Adrenal gland (tissue), 5 donors: ENCODE data around the gene RPUSD4.

Source experiments
- CTCF ChIP-seq, 6 experiments: fragments of 450-650 bp in 4 of 6; fragments of 200-600 bp in 2 of 6; sonication (generic) in 1 of 6; IDR thresholded peaks; 1 replicate in 5 of 6; 2 replicates in 1 of 6; pipeline versions ENCODE4 v1.5.1 to v1.8.0; 2016 to 2021; ENCODE audit warnings: antibody characterized with exemption in 6 of 6, mild to moderate bottlenecking in 2 of 6, moderate library complexity in 1 of 6
- POLR2A ChIP-seq, 2 donors: fragments of 450-650 bp; IDR thresholded peaks; one replicate each; pipeline ENCODE4 v1.6.1; 2017; ENCODE audit warnings: antibody characterized with exemption in 2 of 2, mild to moderate bottlenecking in 2 of 2, moderate library complexity in 1 of 2
- donor health status: DM: no; HTN: no; CAD: no.

GRCh38 chr11:126167488-126167887, 44.0 kb downstream of the RPUSD4 start:
- no peak for TF ChIP-seq CTCF (IDR thresholded peaks at IDR 0.05)
- TF ChIP-seq POLR2A (IDR thresholded peaks at IDR 0.05): no peak
